Thoracic aorta (tissue), 2 donors: ENCODE measurements around the gene EVI5L. TPM values are rescaled to one million over a fixed set of nuclear protein-coding genes. Genes with fewer than 3 reads are reported as not detected.

Source experiments
- ATAC-seq: fragments of 150-250 bp; one replicate; pipeline ENCODE4 v1.8.0; 2017; ENCODE audit warnings: low read depth; ENCODE audit not compliant: insufficient number of reproducible peaks, low FRiP score
- DNase-seq: peaks from one replicate; pipeline ENCODE4 v3.0.0-alpha.2; 2020; ENCODE audit warnings: low spot score
- H3K27ac ChIP-seq, 2 donors: fragments of 200-600 bp; sonication (generic); 1 replicate in 1 of 2; 2 replicates in 1 of 2; pipeline ENCODE4 v1.5.1; 2016; ENCODE audit warnings: mild to moderate bottlenecking in 2 of 2, moderate library complexity in 2 of 2
- H3K27me3 ChIP-seq: fragments of 200-600 bp; sonication (generic); replicated peaks from 2 replicates; pipeline ENCODE4 v1.6.0; 2016; ENCODE audit warnings: mild to moderate bottlenecking; ENCODE audit not compliant: insufficient read depth
- H3K36me3 ChIP-seq: fragments of 200-600 bp; sonication (generic); one replicate; pipeline ENCODE4 v1.5.1; 2016
- H3K4me1 ChIP-seq, 2 donors: fragments of 200-600 bp; sonication (generic); 1 replicate in 1 of 2; 2 replicates in 1 of 2; pipeline versions ENCODE4 v1.5.1 to v1.6.0; 2016; ENCODE audit warnings: low read depth in 2 of 2, mild to moderate bottlenecking in 1 of 2; ENCODE audit not compliant: control insufficient read depth in 1 of 2
- H3K4me3 ChIP-seq: fragments of 200-600 bp; sonication (generic); 2 replicates; pipeline ENCODE4 v1.5.1; 2016; ENCODE audit warnings: mild to moderate bottlenecking
- H3K9me3 ChIP-seq: fragments of 200-600 bp; sonication (generic); 2 replicates; pipeline ENCODE4 v1.5.1; 2016
- total RNA-seq, 2 donors: library from RNA; depleted of rRNA; stranded (reverse); fragments of >200 nt; gene quantifications; one replicate each; pipeline versions ENCODE4 v1.1.0 to v1.2.3, GENCODE V29; 2016
- TF ChIP-seq, protein P1 (sequence below): fragments of 200-600 bp; sonication (generic); IDR thresholded peaks from one replicate; pipeline ENCODE4 v1.5.1; 2019; ENCODE audit warnings: antibody characterized with exemption

EVI5L gene
- total RNA-seq, 2 donors from 2014 or later = 12.1 to 16.8 TPM

DNA sequence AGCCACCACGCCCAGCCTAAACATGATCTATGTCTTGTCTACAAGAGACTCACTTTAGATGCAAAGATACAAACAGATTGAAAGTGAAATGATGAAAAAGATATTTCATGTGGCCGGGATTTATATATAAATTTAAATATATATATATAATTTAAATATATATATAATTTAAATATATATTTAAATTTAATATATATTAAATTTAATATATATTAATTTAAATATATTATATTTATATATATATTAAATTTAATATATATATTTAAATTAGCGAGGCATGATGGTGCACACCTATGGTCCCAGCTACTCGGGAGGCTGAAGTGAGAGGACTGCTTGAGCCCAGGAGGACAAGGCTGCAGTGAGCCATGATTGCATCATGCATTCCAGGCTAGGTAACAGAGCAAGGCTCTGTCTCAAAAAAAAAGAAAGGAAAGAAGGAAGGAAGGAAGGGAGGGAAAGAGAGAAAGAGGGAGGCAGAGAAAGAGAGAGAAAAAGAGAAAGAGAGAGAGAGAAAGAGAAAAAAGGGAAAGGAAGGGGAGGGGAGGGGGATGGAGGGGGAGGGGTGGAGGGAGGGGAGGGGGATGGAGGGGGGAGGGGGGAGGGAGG is 7.0 kb upstream of the EVI5L start:
- no peaks in the 10 kb centered on the region for H3K9me3 ChIP-seq
- no peaks in the 10 kb centered on the region for H3K4me1 ChIP-seq
- ATAC-seq = no peak
- H3K36me3 ChIP-seq = no peaks in the 10 kb centered on the region
- no peak for DNase-seq
- no peak overlapping the region for H3K27ac ChIP-seq
- TF ChIP-seq, protein P1, sequence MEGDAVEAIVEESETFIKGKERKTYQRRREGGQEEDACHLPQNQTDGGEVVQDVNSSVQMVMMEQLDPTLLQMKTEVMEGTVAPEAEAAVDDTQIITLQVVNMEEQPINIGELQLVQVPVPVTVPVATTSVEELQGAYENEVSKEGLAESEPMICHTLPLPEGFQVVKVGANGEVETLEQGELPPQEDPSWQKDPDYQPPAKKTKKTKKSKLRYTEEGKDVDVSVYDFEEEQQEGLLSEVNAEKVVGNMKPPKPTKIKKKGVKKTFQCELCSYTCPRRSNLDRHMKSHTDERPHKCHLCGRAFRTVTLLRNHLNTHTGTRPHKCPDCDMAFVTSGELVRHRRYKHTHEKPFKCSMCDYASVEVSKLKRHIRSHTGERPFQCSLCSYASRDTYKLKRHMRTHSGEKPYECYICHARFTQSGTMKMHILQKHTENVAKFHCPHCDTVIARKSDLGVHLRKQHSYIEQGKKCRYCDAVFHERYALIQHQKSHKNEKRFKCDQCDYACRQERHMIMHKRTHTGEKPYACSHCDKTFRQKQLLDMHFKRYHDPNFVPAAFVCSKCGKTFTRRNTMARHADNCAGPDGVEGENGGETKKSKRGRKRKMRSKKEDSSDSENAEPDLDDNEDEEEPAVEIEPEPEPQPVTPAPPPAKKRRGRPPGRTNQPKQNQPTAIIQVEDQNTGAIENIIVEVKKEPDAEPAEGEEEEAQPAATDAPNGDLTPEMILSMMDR = no peak
- H3K4me3 ChIP-seq = no peak overlapping the region
- H3K27me3 ChIP-seq = no peaks in the 10 kb centered on the region

DNA sequence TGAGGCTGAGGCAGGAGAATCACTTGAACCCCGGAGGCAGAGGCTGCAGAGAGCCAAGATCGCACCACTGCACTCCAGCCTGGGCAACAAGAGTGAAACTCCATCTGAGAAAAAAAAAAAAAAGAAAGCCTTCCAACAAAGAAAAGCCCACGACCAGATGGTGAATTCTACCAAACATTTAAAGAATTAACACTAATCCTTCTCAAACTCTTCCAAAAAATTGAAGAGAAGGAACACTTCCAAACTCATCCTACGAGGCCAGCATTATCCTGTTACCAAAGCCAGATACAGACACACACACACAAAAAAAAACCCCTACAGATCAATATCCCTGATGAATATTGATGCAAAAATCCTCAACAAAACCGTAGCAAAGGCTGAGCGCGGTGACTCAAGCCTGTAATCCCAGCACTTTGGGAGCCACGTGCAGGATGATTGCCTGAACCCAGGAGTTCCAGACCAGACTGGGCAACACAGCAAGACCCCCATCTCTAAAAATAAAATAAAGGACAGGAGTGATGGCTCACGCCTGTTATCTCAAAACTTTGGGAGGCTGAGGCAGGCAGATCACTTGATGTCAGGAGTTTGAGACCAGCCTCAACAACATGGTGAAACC is 6.2 kb upstream of the EVI5L start:
- Histone ChIP-seq H3K27ac (no peak overlapping the region), H3K4me3 (no peak overlapping the region), H3K27me3 (no peaks in the 10 kb centered on the region), H3K36me3 (no peaks in the 10 kb centered on the region), H3K9me3 (no peaks in the 10 kb centered on the region), H3K4me1 (peaks cover 0 to 2% of the 10 kb centered on the region in 2 donors)
- DNase-seq = no peak
- ATAC-seq = no peak
- TF ChIP-seq, protein P1 = no peak

DNA sequence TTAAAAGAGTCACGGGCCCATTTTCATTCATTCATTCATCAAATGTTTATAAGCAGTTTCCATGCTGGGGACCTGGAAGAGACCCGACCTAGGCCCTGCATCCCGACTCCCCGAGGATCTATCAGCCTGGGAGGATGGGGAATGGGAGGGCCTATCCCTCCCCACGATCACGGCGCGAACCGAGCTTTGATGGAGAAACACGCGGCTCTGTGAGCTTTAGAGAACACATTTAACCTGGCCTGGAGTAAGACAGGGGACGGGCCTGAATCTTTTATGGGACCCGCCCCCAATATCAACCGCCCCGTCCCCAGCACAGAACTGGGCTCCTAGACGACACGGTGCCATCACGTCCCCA is 875 bp upstream of the EVI5L start:
- no peak for ATAC-seq

DNA sequence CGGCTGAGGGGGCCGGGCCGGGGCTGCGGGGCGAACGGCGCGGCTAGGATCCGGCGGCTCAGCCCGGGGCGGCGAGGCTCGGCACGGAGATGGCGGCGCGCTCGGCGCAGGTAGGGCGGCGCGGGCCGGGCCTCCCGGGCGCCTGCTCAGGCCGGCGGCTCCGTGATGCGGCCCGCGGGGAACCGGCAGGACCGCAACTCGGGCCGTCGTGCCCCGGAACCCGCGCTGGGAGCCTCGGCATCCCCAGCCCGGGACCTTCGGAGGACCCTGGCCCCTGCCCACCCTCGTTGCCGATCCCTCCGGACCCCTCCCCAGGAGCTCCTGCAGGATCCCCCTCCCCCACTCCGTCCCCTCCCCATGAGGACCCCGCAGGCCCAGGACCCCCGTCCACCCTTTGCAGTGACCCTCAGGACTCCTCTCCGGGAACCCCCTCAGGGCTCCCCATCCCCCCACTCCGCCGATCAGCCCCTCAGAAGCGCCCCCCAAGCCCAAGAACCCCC is 304 bp downstream of the EVI5L start:
- Histone ChIP-seq H3K36me3 (no peaks in the 10 kb centered on the region), H3K27me3 (no peaks in the 10 kb centered on the region), H3K27ac (no peak overlapping the region), H3K4me3 (peak overlapping the region; percentile 84), H3K9me3 (no peaks in the 10 kb centered on the region), H3K4me1 (peaks cover 3 to 22% of the 10 kb centered on the region in 2 donors)
- TF ChIP-seq, protein P1 = no peak
- DNase-seq = no peak
- no peak for ATAC-seq

More for the DNA sequence above, 875 bp upstream of the EVI5L start:
- peaks cover 3 to 22% of the 10 kb centered on the region in 2 donors for H3K4me1 ChIP-seq
- no peak for DNase-seq
- no peaks in the 10 kb centered on the region for H3K9me3 ChIP-seq
- H3K4me3 ChIP-seq = peak overlapping the region; percentile 84
- TF ChIP-seq, protein P1 = no peak
- H3K27ac ChIP-seq = no peak overlapping the region
- H3K27me3 ChIP-seq = no peaks in the 10 kb centered on the region
- no peaks in the 10 kb centered on the region for H3K36me3 ChIP-seq

DNA sequence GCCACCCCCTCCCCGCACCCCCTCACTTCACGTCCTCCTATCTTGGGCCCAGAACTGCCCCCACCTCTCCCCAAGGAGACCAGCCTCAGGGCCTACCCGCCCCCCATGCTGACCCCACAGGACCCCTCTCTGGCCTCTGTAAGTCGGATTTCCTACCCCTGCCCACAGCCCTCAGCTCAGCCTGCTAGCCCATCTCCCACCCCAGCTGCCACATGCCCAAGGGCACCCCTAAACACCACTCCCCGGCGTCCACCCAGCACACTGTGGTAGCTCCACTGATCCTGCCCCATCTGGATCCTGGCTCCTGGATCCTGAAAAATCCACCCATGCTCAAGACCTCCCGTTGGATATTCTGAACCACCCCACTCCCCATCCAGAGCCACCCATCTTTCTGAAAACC is 805 bp downstream of the EVI5L start:
- ATAC-seq (no peak), DNase-seq (no peak)
- H3K27ac ChIP-seq = no peak overlapping the region
- peaks cover 3 to 22% of the 10 kb centered on the region in 2 donors for H3K4me1 ChIP-seq
- no peaks in the 10 kb centered on the region for H3K9me3 ChIP-seq
- H3K27me3 ChIP-seq = no peaks in the 10 kb centered on the region
- TF ChIP-seq, protein P1 = no peak
- peak overlapping the region; percentile 84 for H3K4me3 ChIP-seq
- no peaks in the 10 kb centered on the region for H3K36me3 ChIP-seq
